GM12878 (cell line): Measurements from ENCODE around the gene DNAJB6. TPM values are rescaled to one million over a fixed set of nuclear protein-coding genes. Genes with fewer than 3 reads are reported as not detected.

Experiments
- ATAC-seq: fragments of 200-7000 bp; cut with Tn5 transposase; 3 replicates; pipeline ENCODE4 v1.9.1; 2020; ENCODE audit warnings: mild to moderate bottlenecking, moderate library complexity
- BruUV-seq: library from RNA; stranded (reverse); fragments of 400-500 nt; replicated peaks from 2 replicates; lab custom pipeline; 2021; lab: Mats Ljungman, UMichigan
- CTCF ChIA-PET: fragments of 300-600 bp; sonication (Branson Sonifier 250); formaldehyde crosslinking; extraction: SDS; loops from one replicate; lab custom pipeline; 2021; ENCODE audit warnings: inconsistent platforms; lab: Yijun Ruan, JAX
- POLR2A ChIA-PET: fragments of 350-600 bp; formaldehyde crosslinking; extraction: SDS; loops from one replicate; lab custom pipeline; 2021; ENCODE audit warnings: inconsistent platforms; lab: Charles Lee
- RAD21 ChIA-PET: fragments of 300-600 bp; sonication (Branson Sonifier 250); formaldehyde crosslinking; loops from one replicate; lab custom pipeline; 2023; ENCODE audit warnings: antibody characterized with exemption; ENCODE audit not compliant: unreplicated experiment; lab: Charles Lee
- SMC1A ChIA-PET: fragments of 300-600 bp; sonication (Branson Sonifier 250); formaldehyde crosslinking; loops from one replicate; lab custom pipeline; 2023; ENCODE audit not compliant: unreplicated experiment, uncharacterized antibody; lab: Charles Lee
- DNase-seq: peaks from one replicate; pipeline ENCODE4 v3.0.0-alpha.2; 2011; ENCODE audit warnings: low read depth, low spot score
- FAIRE-seq: peaks from 3 replicates; lab custom pipeline; 2011; peaks lifted over from hg19 to GRCh38; lab: Jason Lieb, UNC
- H2AFZ ChIP-seq: 2 replicates; pipeline ENCODE4 v1.6.0; 2011; ENCODE audit warnings: low read depth, low read length, control low read depth; ENCODE audit not compliant: control insufficient read depth
- H3K27ac ChIP-seq: 2 replicates; pipeline ENCODE4 v1.5.1; 2011; ENCODE audit warnings: control low read depth; ENCODE audit not compliant: control insufficient read depth, insufficient read depth
- H3K27me3 ChIP-seq, 2 experiments: replicated peaks in 1 of 2; 2 replicates each; pipeline versions ENCODE4 v1.6.0 to v1.6.1; 2011; ENCODE audit warnings: low read length in 1 of 2; ENCODE audit not compliant: control insufficient read depth in 2 of 2, insufficient read depth in 2 of 2
- H3K36me3 ChIP-seq, 2 experiments: 2 replicates each; pipeline ENCODE4 v1.5.1; 2011; ENCODE audit warnings: low read length in 1 of 2; ENCODE audit not compliant: control insufficient read depth in 2 of 2, insufficient read depth in 2 of 2
- H3K4me1 ChIP-seq: 2 replicates; pipeline ENCODE4 v1.6.1; 2011; ENCODE audit warnings: mild to moderate bottlenecking, low read length, moderate library complexity, mixed read lengths; ENCODE audit not compliant: control insufficient read depth, insufficient read depth
- H3K4me2 ChIP-seq: 2 replicates; pipeline ENCODE4 v1.6.0; 2011; ENCODE audit warnings: control low read depth; ENCODE audit not compliant: control insufficient read depth, insufficient read depth
- H3K4me3 ChIP-seq: fragments of 200-600 bp; sonication (generic); 2 replicates; pipeline ENCODE4 v1.5.1; 2016
- H3K79me2 ChIP-seq: 2 replicates; pipeline ENCODE4 v1.6.0; 2011; ENCODE audit warnings: low read length; ENCODE audit not compliant: control insufficient read depth, insufficient read depth
- H3K9ac ChIP-seq: 2 replicates; pipeline ENCODE4 v1.8.0; 2011; ENCODE audit warnings: low read length, control low read depth, mixed read lengths; ENCODE audit not compliant: control insufficient read depth, insufficient read depth
- H3K9me3 ChIP-seq: replicated peaks from 3 replicates; pipeline ENCODE4 v1.5.1; 2011; ENCODE audit warnings: mild to moderate bottlenecking, low read length; ENCODE audit not compliant: control insufficient read depth, insufficient read depth
- H4K20me1 ChIP-seq: 2 replicates; pipeline ENCODE4 v1.6.0; 2011; ENCODE audit not compliant: control insufficient read depth, insufficient read depth
- BCL11A ChIP-seq: IDR thresholded peaks from 2 replicates; pipeline ENCODE4 v1.6.1; 2011; ENCODE audit warnings: low read depth, low read length
- BHLHE40 ChIP-seq, 2 experiments: fragments of 450-650 bp in 1 of 2; IDR thresholded peaks; 2 replicates each; pipeline ENCODE4 v1.6.1; 2011 to 2017; ENCODE audit warnings: low read depth in 2 of 2, borderline replicate concordance in 1 of 2, improper control_type of control experiment in 1 of 2, low read length in 1 of 2, mild to moderate bottlenecking in 1 of 2
- BMI1 ChIP-seq: fragments of 450-650 bp; IDR thresholded peaks from 2 replicates; pipeline ENCODE4 v1.6.1; 2016; ENCODE audit warnings: mild to moderate bottlenecking, moderate library complexity, borderline replicate concordance
- DPF2 ChIP-seq: fragments of 450-650 bp; IDR thresholded peaks from 2 replicates; pipeline ENCODE4 v1.6.1; 2017; ENCODE audit warnings: mild to moderate bottlenecking
- KDM1A ChIP-seq: fragments of 200-600 bp; sonication (generic); IDR thresholded peaks from 2 replicates; pipeline ENCODE4 v1.6.1; 2016; ENCODE audit warnings: borderline replicate concordance
- MEF2A ChIP-seq: IDR thresholded peaks from 2 replicates; pipeline ENCODE4 v1.6.1; 2011; ENCODE audit warnings: low read depth, mild to moderate bottlenecking, low read length, moderate library complexity; ENCODE audit not compliant: insufficient read depth
- NFYA ChIP-seq: IDR thresholded peaks from 2 replicates; pipeline ENCODE4 v1.6.1; 2011; ENCODE audit warnings: low read depth, mild to moderate bottlenecking, low read length, improper control_type of control experiment, borderline replicate concordance
- POLR2A ChIP-seq: IDR thresholded peaks from 2 replicates; pipeline ENCODE4 v1.6.1; 2011; ENCODE audit warnings: low read depth, mild to moderate bottlenecking, low read length
- RBBP5 ChIP-seq: fragments of 200-600 bp; sonication (generic); conservative IDR thresholded peaks from 2 replicates; pipeline ENCODE4 v1.6.1; 2016
- REST ChIP-seq: IDR thresholded peaks from 2 replicates; pipeline ENCODE4 v1.6.1; 2012; ENCODE audit warnings: mild to moderate bottlenecking, low read depth, low read length
- SMAD5 ChIP-seq: IDR thresholded peaks from 2 replicates; pipeline ENCODE4 v1.6.1; 2016; ENCODE audit warnings: antibody characterized with exemption, low read depth
- SMARCA5 ChIP-seq: fragments of 450-650 bp; IDR thresholded peaks from 2 replicates; pipeline ENCODE4 v1.6.1; 2017; ENCODE audit warnings: mild to moderate bottlenecking
- SREBF2 ChIP-seq: IDR thresholded peaks from 2 replicates; pipeline ENCODE4 v1.6.1; 2012; ENCODE audit warnings: mild to moderate bottlenecking, low read length
- STAT1 ChIP-seq: fragments of 450-650 bp; conservative IDR thresholded peaks from 2 replicates; pipeline ENCODE4 v1.6.1; 2014; ENCODE audit warnings: antibody characterized with exemption, mild to moderate bottlenecking
- SUPT20H ChIP-seq: IDR thresholded peaks from 2 replicates; pipeline ENCODE4 v1.6.1; 2011; ENCODE audit warnings: low read depth, mild to moderate bottlenecking, low read length, moderate library complexity, borderline replicate concordance; ENCODE audit not compliant: control insufficient read depth
- ZBTB11 ChIP-seq: fragments of 450-650 bp; formaldehyde crosslinking; IDR thresholded peaks from 2 replicates; pipeline ENCODE4 v1.5.0; 2022; ENCODE audit warnings: mild to moderate bottlenecking, missing genetic modification characterization
- ZNF207 ChIP-seq: fragments of 450-650 bp; IDR thresholded peaks from 2 replicates; pipeline ENCODE4 v1.6.1; 2014; ENCODE audit warnings: antibody characterized with exemption, mild to moderate bottlenecking, borderline replicate concordance
- WGBS: methylation state at CpG from one replicate; pipeline ENCODE4 v1.1.6; 2016; ENCODE audit warnings: low lambda C conversion rate; ENCODE audit not compliant: insufficient replicate concordance, insufficient coverage; ENCODE audit errors: missing lambda C conversion rate; 5-methylcytosine and 5-hydroxymethylcytosine counted together
- in situ Hi-C: fragments of 300-500 bp; cut with MboI; formaldehyde crosslinking; loops from 9 replicates; pipeline ENCODE4 v1.14.3; 2018; ENCODE audit warnings: mixed read lengths
- intact Hi-C: fragments of 100-400 bp; cut with micrococcal nuclease; formaldehyde crosslinking; loops from one replicate; pipeline ENCODE4 v1.14.2; 2022; ENCODE audit not compliant: unreplicated experiment
- polyA plus RNA-seq, 11 experiments: library from polyadenylated mRNA; depleted of rRNA in 4 of 11; unstranded in 6 of 11; stranded (reverse) in 5 of 11; fragments of >200 nt; fragmentation: Nextera tagmentation in 4 of 11; fragmentation: Illumina TruSeq in 1 of 11; extraction: Ambion mirVana in 4 of 11; extraction: Trizol in 1 of 11; gene quantifications; 1 replicate in 1 of 11; 2 replicates in 10 of 11; pipeline versions ENCODE4 v1.2.1 to v1.2.3, GENCODE V29; 2011 to 2016; ENCODE audit warnings: inconsistent platforms in 2 of 11, missing spikeins in 2 of 11, low read depth in 1 of 11
- total RNA-seq, 4 experiments: library from RNA; depleted of rRNA in 3 of 4; stranded (reverse); fragments of >200 nt in 3 of 4; fragmentation: Illumina TruSeq in 1 of 4; extraction: Trizol in 1 of 4; gene quantifications; 2 replicates each; pipeline versions ENCODE4 v1.2.1 to v1.2.3, GENCODE V29; 2013 to 2021

Gene DNAJB6
- total and polyA plus RNA-seq, 10 of the 15 experiments (the other 5 are each of a cell fraction or from before 2014, with no cell fraction given) = 34.5 to 117 (median 53.1) TPM

GRCh38 chr7:157395206-157395605, 58.4 kb downstream of the DNAJB6 start (continued):
- TF ChIP-seq MEF2A (no peak), BCL11A (no peak), STAT1 (no peak), KDM1A (no peak), SMARCA5 (no peak), BMI1 (no peak), NFYA (no peak), POLR2A (no peak), RBBP5 (no peak), ZNF207 (no peak), ZBTB11 (CRISPR knock-in tag) (no peak)

GRCh38 chr7:157396316-157397035, 59.7 kb downstream of the DNAJB6 start:
- Histone ChIP-seq H3K9me3 (no peaks in the 10 kb centered on the region), H3K4me2 (no peak overlapping the region), H2AFZ (no peak overlapping the region), H3K4me1 (no peaks in the 10 kb centered on the region), H3K4me3 (no peak overlapping the region), H3K79me2 (no peaks in the 10 kb centered on the region; the same call in 1 of the 2 replicates), H3K27me3 (no peaks in the 10 kb centered on the region), H3K27ac (no peak overlapping the region), H3K36me3 (peaks cover 8 to 11% of the 10 kb centered on the region in 2 experiments), H3K9ac (no peak overlapping the region), H4K20me1 (no peaks in the 10 kb centered on the region)
- FAIRE-seq = no peak
- ChIA-PET SMC1A (no interaction called here), RAD21 (no interaction called here), CTCF (no interaction called here), POLR2A (no interaction called here)
- in situ Hi-C loops (no loop called here), intact Hi-C loops (no loop called here)
- WGBS = 92% methylated on average over 19 of the region's 20 CpGs
- no peak for DNase-seq
- BruUV-seq = no TSS peak
- ATAC-seq = no peak
- TF ChIP-seq DPF2 (no peak), REST (no peak), SUPT20H (no peak), SMAD5 (no peak), BHLHE40 (IDR thresholded peaks at IDR 0.05; ENCODE audit: borderline replicate concordance in 1 of 2, low read depth in 2 of 2, low read length in 1 of 2) (no peak), SREBF2 (no peak)
